IPS DF 6.9 (cell line): ENCODE results near the gene RACGAP1.

Experiments used
- DNase-seq: peaks from one replicate; pipeline ENCODE4 v3.0.0-alpha.2; 2013; ENCODE audit warnings: low read depth, low spot score
- H3K27ac ChIP-seq: one replicate; pipeline ENCODE4 v1.5.1; 2013; ENCODE audit warnings: low read length, control low read depth
- H3K27me3 ChIP-seq: 2 replicates; pipeline ENCODE4 v1.6.1; 2013; ENCODE audit warnings: mild to moderate bottlenecking, low read length; ENCODE audit not compliant: control insufficient read depth, insufficient read depth
- H3K36me3 ChIP-seq: 2 replicates; pipeline ENCODE4 v1.6.1; 2013; ENCODE audit warnings: low read length; ENCODE audit not compliant: control insufficient read depth, insufficient read depth
- H3K4me1 ChIP-seq: 2 replicates; pipeline ENCODE4 v1.6.1; 2013; ENCODE audit warnings: low read length; ENCODE audit not compliant: control insufficient read depth, insufficient read depth
- H3K4me3 ChIP-seq: 2 replicates; pipeline ENCODE4 v1.5.1; 2013; ENCODE audit warnings: mild to moderate bottlenecking, low read length
- H3K9me3 ChIP-seq: 2 replicates; pipeline ENCODE4 v1.6.1; 2013; ENCODE audit warnings: low read length, inconsistent platforms; ENCODE audit not compliant: control insufficient read depth, insufficient read depth
- WGBS: extraction: QIAGEN DNeasy Blood & Tissue Kit; methylation state at CpG from one replicate; pipeline ENCODE4 v1.1.7; 2013; ENCODE audit warnings: mixed read lengths, missing lambda C conversion rate; ENCODE audit not compliant: insufficient read length, insufficient coverage; 5-methylcytosine and 5-hydroxymethylcytosine counted together

The RACGAP1 gene

GRCh38 chr12:49939707-49940106 is 85.6 kb downstream of the RACGAP1 start:
- no peak overlapping the region for H3K27ac ChIP-seq
- no peaks in the 10 kb centered on the region for H3K27me3 ChIP-seq
- H3K4me3 ChIP-seq, result no peak overlapping the region
- H3K36me3 ChIP-seq, result no peaks in the 10 kb centered on the region
- no CpG with 5 or more reads among the region's 1 CpG for WGBS
- H3K9me3 ChIP-seq, result no peaks in the 10 kb centered on the region
- H3K4me1 ChIP-seq, result no peaks in the 10 kb centered on the region
- DNase-seq, result no peak

- H3K27ac ChIP-seq, result no peak overlapping the region
- no peaks in the 10 kb centered on the region for H3K36me3 ChIP-seq
- no peak for DNase-seq
- H3K4me1 ChIP-seq, result no peaks in the 10 kb centered on the region
- H3K4me3 ChIP-seq, result no peak overlapping the region
- H3K27me3 ChIP-seq, result no peaks in the 10 kb centered on the region
- no peaks in the 10 kb centered on the region for H3K9me3 ChIP-seq
Measured at GRCh38 chr12:49939307-49939706, 86.0 kb downstream of the RACGAP1 start.
